HG03520 (cell line): Measurements from ENCODE around the gene MRE11.

ENCODE experiments used
- ATAC-seq: cut with Tn5 transposase; IDR thresholded peaks from one replicate; pipeline ENCODE4 v1.9.1; 2021; ENCODE audit warnings: mild to moderate bottlenecking, moderate library complexity; ENCODE audit not compliant: unreplicated experiment

Gene MRE11

DNA sequence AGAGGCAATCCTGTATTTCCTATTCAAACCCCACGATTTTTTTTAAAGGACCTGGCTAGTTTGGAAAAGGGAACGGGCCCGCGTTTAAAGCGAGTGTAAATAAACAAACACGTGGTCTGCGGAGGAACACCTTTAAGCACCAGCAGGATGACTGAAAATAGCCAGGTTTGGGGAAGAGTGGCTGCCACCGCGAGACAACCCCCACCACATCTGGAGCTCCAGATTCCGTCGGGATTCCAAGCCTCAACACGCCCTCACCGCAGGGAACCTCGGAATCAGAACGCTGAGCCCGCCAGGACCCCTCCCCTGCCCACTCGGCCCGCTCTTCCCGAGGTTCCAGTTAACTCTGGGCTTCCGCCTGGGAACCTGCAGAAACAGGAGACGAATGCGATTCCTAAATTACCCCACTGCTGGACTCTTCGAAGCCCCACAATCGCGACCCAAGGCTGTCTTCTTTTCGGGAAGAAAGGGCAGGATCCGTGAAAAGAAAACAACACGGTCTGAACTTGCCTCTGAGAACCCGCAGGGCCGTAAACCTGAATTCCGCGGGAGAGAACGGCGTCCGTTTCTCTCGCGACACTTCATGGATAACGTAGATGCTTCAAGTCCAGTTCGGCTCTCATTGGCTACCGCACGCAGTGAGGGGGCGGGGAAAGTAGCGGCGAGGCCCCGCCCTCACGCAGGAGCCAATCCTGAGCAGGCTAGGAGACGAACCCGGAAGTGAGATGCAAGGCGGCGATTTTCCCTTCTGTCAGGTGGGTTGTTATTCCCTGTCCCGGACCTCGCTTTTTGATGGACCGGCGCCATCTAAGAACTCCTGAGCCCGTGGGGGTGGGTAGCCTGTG is at the start of gene MRE11, which contains the start of gene ANKRD49:
TSS of gene MRE11 (minus strand) at position 564 of the 845 bp plus-strand sequence. CDS start 1,043 bp downstream, outside the sequence.
TSS of gene ANKRD49 (plus strand) at position 704 of the 845 bp plus-strand sequence. CDS start 2,710 bp downstream, outside the sequence.
- peak; percentile 99 for ATAC-seq

DNA sequence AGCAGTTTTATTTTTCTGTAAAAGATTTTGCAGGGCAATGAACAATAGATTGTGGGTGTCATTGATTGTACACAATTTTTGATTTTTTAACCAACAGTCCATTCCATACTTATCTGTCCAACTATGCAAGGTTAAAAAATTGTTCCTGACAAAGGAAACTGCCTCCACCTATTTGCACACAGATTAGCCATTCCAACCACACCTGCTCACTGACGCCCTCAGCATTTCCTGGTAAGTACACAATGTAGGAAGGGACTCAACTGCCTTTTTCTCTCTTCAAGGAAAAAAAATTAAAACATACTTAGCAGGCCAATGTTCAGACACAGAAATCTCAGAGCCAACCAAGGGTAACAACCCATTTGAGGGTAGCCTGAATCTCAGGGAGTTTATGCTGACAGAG is 45.8 kb upstream of the MRE11 start:
- ATAC-seq: no peak

- ATAC-seq: no peak
Measured at GRCh38 chr11:94537031-94537600, 43.5 kb upstream of the MRE11 start.

DNA sequence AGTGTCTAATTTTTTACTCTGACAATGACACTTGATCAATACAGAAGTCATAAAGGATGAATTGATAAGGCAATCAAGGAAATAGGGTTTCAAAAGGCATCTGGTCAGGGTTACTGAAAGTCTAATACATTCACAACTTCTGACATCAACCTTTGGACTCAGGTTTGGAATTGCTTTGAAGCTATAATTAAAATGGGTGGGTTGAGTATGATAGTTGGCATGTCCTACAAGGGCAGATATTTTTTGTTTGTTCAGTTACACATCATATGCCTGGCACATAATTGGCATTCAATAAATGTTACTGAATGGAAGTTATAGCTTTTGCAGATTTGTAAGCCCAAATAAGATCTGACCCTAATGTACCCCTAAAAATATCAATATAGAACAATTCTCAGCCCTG is 42.7 kb upstream of the MRE11 start:
- ATAC-seq: no peak

DNA sequence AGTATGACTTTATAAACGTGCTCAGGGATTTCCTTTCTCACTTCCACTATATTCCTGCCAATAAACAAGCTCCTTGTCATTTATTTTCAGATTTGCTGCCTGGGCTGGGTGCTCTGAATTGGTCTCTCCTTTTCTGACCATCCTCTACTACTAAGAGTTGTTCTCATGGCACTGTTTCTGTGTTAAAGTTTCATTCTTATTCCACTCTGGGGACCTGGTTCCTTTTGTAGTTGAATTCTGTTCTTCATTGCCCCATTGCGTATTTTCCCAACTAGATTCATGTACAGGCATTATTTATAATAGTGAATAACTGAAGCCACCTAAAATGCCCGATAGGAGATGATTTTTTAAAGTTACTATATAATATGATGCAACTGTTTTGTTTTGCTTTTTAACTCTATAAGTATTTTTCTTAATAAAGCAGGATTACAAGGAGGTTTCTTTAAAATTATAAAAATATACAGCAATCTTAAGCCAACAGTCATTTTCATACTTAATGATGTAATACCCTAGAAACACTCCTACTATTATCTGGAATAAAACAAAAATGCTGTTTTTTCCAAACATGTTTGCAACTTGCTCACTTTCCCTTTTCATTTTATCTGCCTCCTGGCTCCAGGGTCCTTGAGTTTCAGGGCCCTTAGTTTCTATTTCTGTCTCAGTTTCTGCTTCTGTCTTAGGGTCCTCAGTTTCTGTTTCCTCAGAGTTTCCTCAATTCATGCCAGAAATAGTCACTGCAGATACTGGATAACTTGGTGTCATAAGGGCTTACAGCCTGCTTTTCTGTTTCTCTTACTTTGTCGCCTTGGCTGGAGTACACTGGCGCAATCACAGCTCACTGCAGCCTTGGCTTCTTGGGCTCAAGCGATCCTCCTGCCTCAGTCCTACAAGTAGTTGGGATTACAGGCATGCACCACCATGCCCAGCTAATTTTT is 40.3 kb upstream of the MRE11 start:
- ATAC-seq: no peak

- ATAC-seq: no peak
Measured at GRCh38 chr11:94533206-94533605, 39.6 kb upstream of the MRE11 start.

- no peak for ATAC-seq
Measured at GRCh38 chr11:94532211-94532610, 38.6 kb upstream of the MRE11 start.

- no peak for ATAC-seq
Measured at GRCh38 chr11:94528551-94528950, 34.9 kb upstream of the MRE11 start.

GRCh38 chr11:94526645-94527438 is 33.2 kb upstream of the MRE11 start:
- ATAC-seq: no peak

- ATAC-seq: no peak
Measured at GRCh38 chr11:94525546-94526324, 32.1 kb upstream of the MRE11 start.

DNA sequence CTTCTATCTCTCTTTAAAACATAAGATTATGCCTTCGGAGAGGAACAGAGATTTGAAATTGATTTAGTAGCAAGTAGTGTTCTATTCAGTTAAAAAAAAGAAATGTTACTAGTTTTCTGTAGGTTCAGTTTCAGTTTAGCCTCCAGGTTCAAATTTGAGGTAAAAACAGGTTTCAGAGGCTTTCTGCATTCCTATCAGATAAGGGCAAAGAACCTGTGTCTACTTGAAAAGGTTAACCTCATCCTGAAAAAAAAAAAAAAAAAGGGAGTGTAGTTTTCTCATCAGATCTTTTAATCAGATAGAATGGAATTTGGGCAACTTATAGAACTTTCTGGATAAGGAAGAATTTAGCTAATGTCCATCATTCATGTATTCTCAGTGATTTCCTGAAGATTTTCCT is 30.7 kb upstream of the MRE11 start:
- ATAC-seq: no peak

- ATAC-seq: peak; percentile 78
Measured at GRCh38 chr11:94521684-94522083, 28.0 kb upstream of the MRE11 start.

DNA sequence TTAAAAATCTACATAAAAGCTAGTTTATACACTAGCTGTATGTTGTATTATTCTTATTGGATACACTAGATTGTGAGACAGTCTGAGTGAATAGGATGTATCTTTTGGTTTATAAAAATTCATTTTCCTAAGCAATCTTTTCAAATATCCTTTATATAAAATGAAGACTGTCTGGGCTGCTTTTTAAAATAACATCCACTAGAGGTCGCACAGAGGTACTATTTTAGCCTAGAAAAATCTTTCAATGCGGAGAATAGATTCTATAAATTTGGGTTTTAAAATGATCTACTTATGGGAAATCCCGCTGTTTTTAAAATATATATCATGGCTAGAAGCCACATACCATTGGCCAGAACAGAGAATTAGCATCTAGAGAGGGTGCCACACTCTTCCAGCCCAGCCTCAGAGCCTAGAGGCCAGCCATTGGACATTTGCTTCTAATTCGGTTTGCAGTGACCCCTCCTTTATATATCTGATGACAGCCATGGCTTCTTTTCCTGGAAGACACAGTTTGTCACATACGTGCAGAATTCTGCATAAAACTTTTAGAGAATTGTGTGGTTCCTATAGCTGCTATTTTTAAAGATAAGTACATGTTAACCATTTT is 25.9 kb upstream of the MRE11 start:
- ATAC-seq: no peak

DNA sequence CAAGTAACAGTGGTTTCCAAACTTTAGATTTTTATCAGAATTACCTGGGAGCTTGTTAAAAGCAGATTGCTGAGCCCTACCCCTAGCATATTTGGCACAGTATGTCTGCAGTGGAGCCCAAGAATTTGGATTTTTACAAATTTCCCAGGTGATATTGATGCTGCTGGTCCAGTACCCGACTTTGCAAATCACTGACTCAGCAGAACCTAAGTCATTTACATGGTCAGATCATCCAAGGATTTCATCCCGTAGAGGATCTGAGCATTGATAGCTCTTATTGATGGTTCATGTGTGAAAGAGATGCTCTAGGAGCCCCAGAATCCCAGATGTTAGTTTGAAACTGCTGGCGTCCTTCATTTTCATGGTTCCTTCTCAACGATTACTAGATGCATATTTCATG is 24.7 kb upstream of the MRE11 start:
- ATAC-seq: no peak

GRCh38 chr11:94516725-94517124 is 23.1 kb upstream of the MRE11 start:
- ATAC-seq: no peak

GRCh38 chr11:94515398-94515797 is 21.8 kb upstream of the MRE11 start:
- no peak for ATAC-seq

- ATAC-seq: no peak
Measured at GRCh38 chr11:94513091-94513490, 19.4 kb upstream of the MRE11 start.

- peak; percentile 58 for ATAC-seq
Measured at GRCh38 chr11:94511932-94512781, 18.5 kb upstream of the MRE11 start, which contains the start of gene C11orf97. C11orf97 (plus strand) TSS chr11:94512461; CDS start chr11:94512529, 68 bp downstream.
